Measurements from ENCODE around the gene C11orf91.

The C11orf91 gene

DNA sequence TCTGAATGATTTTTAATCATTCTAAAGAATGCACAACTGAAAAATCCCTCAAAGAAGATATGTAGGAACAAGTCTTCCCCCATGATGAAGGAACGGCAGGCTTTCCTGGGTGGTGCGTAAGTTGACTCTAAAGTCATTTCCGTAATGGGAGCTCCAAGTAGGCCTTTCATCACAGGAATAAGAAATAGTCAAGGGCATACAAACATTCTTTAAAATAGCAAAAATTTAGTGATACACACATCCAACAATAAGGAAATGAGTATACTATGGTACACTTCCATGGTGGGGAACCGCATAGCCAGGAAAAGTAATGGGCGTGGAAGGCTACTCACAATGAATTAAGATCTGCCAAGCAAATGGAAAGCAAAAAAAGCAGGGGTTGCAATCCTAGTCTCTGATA is 24.9 kb upstream of the C11orf91 start:
- TF ChIP-seq, protein P1, sequence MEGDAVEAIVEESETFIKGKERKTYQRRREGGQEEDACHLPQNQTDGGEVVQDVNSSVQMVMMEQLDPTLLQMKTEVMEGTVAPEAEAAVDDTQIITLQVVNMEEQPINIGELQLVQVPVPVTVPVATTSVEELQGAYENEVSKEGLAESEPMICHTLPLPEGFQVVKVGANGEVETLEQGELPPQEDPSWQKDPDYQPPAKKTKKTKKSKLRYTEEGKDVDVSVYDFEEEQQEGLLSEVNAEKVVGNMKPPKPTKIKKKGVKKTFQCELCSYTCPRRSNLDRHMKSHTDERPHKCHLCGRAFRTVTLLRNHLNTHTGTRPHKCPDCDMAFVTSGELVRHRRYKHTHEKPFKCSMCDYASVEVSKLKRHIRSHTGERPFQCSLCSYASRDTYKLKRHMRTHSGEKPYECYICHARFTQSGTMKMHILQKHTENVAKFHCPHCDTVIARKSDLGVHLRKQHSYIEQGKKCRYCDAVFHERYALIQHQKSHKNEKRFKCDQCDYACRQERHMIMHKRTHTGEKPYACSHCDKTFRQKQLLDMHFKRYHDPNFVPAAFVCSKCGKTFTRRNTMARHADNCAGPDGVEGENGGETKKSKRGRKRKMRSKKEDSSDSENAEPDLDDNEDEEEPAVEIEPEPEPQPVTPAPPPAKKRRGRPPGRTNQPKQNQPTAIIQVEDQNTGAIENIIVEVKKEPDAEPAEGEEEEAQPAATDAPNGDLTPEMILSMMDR (conservative IDR thresholded peaks at IDR 0.05; ENCODE audit: low read depth, low read length), result no peak
- H3K4me3 ChIP-seq (ENCODE audit: low read length), result no peak overlapping the region
- DNase-seq (ENCODE audit: low read depth), result no peak

DNA sequence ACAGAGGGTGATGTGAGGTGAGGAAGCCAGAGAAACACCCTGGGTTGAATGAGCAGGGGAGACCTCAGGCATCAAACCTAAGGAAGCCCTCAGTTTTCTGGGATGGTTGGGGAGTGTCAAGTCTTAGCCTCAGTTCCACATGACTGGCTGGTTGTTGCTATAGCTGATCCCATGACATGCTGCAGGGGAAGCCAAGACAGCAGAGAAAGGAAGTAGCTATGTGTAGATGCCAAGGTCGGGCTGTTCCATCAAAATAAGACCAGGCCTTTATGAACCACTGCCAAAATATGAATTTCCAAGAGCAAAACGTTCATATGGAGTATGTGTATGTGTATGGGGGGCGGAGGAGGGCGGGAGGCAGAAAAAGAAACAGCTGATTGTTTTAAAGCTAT is 24.0 kb upstream of the C11orf91 start:
- DNase-seq (ENCODE audit: low read depth), result no peak
- TF ChIP-seq, protein P1 (conservative IDR thresholded peaks at IDR 0.05; ENCODE audit: low read depth, low read length), result no peak
- H3K4me3 ChIP-seq (ENCODE audit: low read length), result no peak overlapping the region

DNA sequence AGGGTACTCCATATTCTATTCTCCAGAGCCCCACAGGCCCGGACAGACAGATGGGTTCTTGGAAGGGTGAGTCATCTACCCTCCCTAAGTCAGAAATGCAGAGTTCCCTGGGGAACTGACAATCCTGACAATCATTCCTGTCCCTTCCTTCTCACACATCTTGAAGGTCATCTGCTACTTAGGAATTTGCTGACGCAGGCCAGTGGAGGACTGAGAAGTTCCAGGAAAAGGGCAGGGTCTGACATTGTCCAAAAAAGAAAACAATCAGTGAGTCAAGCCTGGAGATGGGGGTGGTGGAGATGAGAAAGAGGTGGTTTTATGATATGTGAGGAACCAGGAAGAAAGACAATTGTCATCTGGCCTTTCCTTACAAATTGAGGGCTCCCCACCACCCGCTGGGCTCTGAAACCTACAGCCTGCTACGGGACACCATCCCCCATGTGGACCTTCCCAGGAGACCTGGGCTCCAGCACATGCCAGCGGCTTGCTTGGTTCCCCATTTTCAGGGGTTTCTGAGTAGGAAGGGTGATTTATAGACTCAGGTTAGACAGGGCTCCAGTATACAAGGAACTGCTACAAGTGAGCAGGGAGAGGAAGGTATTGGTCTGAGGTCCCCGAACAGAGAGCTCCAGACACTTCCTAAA is 22.7 kb upstream of the C11orf91 start:
- DNase-seq (ENCODE audit: low read depth), result no peak
- TF ChIP-seq, protein P1 (conservative IDR thresholded peaks at IDR 0.05; ENCODE audit: low read depth, low read length), result no peak
- no peak overlapping the region for H3K4me3 ChIP-seq (ENCODE audit: low read length)

DNA sequence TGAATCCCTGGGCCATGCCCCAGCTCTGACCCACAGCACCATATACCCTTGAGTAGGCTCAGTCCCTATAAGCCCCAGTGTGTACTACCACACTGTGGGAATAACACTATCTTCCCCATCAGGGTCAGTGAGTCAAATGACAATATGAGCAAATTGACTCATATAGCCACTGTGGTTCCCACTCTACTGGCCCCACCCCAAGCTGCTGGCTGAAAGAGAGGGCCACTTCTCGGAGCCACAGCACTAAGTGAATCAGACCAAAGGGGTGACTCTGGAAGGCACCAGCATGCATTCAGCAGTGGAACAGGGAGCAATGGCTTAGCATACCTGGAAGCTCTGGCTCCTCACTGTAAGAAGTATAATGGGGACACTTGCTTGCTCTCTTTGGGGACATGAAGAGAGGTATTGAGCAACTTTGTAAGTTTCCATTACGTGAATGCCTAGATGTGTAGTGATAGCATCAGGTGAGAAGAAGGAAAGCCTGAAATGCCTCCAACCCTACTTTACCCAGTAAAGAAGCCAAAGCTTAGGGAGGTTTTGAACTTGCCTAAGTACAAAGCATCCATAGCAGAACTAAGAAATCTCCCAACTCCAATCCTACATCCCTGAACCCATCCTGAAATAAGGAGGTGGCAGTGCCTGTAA is 22.1 kb upstream of the C11orf91 start:
- no peak for DNase-seq (ENCODE audit: low read depth)
- TF ChIP-seq, protein P1 (conservative IDR thresholded peaks at IDR 0.05; ENCODE audit: low read depth, low read length), result no peak
- no peak overlapping the region for H3K4me3 ChIP-seq (ENCODE audit: low read length)

DNA sequence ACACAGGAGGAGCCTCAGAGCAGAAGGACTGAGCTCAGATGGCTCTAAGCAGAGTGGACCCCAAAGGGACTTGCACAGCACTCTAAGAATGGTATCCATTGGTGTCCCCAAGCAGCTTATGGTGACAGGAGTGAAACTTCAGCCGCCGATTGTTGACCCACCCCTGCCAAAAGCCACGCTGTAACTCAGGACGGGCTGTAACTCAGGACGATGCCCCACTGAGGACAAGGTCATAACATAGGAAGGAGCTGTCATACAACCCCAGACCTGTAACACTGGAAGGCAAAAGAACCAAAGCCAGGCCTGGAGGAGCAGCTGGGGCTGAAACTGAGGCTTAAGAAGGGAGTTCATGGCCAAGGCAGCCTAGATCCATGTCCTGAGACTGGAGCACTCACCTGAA is 21.4 kb upstream of the C11orf91 start:
- no peak for DNase-seq (ENCODE audit: low read depth)
- TF ChIP-seq, protein P1 (conservative IDR thresholded peaks at IDR 0.05; ENCODE audit: low read depth, low read length), result no peak
- H3K4me3 ChIP-seq (ENCODE audit: low read length), result no peak overlapping the region

DNA sequence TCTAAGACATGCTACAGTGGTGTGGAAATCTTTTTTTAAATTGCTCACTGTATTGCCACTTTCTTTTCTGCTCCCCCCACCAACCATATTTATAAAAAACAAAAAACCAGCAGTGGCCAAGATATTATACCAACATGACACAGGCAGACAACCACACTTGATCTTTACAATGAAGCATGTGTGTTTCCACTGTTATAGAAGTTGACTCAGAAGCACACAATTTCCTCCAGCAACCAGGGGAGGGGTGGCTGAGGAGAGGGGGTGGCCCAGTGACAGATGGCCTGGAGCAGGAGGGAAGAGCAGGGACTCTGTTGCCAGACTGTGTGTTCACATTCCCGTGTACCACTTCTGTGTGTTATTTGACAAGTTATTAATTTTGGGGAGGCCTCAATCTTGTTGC is 20.8 kb upstream of the C11orf91 start:
- TF ChIP-seq, protein P1 (conservative IDR thresholded peaks at IDR 0.05; ENCODE audit: low read depth, low read length), result no peak
- DNase-seq (ENCODE audit: low read depth), result no peak
- no peak overlapping the region for H3K4me3 ChIP-seq (ENCODE audit: low read length)

DNA sequence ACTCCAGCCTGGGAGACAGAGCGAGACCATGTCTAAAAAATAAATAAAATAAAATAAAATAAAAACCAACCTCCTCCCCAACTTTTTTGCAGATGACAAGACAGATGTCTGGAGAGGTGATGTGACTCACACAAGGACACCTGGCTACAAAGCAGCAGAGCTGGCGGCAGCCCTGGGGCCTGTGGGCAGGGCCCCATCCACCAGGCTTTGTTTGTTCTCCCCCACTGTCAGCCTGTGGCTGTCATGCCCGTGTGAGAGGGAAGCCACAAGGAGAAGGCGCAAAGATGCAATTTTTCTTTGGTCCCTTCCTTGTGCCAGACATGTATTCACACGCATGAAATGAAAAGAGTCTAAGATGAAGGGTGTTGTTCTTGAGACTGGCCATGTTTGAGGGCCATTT is 19.0 kb upstream of the C11orf91 start:
- no peak overlapping the region for H3K4me3 ChIP-seq (ENCODE audit: low read length)
- no peak for DNase-seq (ENCODE audit: low read depth)

More for the DNA sequence above, 19.0 kb upstream of the C11orf91 start:
- TF ChIP-seq, protein P1 (conservative IDR thresholded peaks at IDR 0.05; ENCODE audit: low read depth, low read length), result no peak

Data from retinal pigment epithelial cell (primary cell).